COLO668 (cell line): ENCODE data around the gene COX19.
"Not testable (repeated sequence)": the region's sequence is repeated elsewhere in the genome, so short reads cannot be mapped to it uniquely, and the experiment has no call there.

ENCODE experiments used
- DNase-seq: peaks from one replicate; lab custom pipeline; 2025; ENCODE audit not compliant: unreplicated experiment; lab: John Stamatoyannopoulos, UW

COX19 gene

DNA sequence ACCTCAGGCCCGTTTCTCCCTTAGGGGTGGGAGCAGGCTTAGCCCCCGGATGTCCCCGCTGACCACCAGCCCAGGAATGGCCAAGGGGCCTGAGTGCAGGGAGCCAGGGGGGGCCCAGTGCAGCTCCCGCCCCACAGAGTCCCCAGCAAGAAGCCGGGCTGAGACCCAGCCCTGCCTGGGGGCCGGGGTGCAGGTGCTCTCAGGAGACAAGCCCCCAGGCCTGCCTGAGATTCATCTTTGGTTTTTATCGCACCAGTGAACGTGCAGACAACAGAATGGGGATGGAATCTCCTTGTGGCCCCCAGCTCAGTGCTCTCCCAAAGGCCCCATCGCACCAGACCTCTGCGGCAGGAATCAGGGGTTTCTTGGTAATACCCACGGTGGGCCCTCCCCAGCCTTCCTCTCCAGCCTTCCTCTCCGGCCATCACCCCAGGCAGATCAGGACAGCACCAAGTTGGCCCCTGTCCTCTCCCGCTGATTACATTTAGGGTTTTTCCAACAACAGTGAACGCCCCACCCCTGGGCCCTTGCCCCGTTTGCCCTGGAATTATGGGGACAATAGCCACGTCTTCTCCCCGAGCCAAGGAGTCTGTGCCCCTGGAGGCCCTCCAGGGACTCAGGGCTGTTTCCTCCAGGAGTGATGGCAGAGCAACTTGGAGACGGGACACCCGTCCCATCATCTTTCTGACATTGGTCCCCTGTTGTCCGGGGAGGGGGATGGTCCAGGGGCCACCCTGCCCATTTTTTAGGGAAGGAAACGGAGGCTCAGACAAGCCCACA, 43.3 kb downstream of the COX19 start:
- no peak for DNase-seq

DNA sequence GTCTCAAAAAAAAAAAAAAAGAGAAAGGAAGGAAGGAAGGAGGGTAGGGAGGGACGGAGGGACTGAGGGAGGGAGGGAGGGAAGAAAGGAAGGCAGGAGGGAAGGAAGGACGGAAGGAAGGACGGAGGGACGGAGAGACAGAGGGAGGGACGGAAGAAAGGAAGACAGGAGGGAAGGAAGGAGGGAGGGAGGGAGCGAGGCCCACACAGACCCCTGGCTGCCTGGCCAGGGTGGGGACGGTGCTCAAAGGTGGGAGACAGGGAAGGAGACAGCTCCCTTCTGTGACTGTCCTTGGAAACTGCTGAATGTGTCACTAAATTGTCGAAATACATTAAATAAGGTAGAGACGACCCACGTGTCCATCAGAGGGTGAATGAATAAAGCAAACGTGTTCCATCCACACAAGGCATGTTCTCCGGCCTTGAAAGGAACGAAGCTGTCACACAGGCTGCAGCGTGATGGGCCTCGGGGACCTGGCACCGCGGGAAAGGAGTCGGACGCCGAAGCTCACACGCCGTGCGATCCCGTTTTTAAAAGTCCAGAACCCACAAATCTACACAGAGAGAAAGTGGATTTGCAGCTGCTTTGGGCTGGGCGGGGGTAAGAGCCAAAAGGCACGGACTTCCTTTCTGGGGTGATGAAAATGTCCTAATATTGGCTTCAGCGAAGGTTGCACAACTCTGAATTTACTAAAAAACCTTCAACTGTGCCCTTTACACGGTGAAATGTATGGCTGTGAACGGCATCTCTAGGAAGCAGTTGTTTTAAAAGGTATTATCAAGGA, 44.2 kb downstream of the COX19 start:
- DNase-seq = no peak

DNA sequence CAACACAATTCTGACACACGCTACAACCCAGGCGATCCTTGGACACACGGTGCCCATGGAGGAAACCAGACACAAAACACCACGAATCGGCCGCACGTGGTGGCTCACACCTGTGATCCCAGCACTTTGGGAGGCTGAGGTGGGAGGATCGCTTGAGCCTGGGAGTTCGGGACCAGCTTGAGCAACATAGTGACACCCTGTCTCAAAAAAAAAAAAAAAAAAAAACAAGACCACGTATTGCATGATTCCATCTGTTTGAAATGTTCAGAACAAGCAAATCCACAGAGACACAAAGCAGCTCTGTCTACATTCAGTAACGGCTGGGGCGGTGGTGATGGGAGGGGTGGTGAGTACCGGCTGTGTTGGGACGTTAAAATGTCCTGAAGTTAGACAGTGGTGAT, 46.0 kb downstream of the COX19 start:
- no peak for DNase-seq

GRCh38 chr7:927031-927671, 48.2 kb downstream of the COX19 start:
- DNase-seq = no peak

DNA sequence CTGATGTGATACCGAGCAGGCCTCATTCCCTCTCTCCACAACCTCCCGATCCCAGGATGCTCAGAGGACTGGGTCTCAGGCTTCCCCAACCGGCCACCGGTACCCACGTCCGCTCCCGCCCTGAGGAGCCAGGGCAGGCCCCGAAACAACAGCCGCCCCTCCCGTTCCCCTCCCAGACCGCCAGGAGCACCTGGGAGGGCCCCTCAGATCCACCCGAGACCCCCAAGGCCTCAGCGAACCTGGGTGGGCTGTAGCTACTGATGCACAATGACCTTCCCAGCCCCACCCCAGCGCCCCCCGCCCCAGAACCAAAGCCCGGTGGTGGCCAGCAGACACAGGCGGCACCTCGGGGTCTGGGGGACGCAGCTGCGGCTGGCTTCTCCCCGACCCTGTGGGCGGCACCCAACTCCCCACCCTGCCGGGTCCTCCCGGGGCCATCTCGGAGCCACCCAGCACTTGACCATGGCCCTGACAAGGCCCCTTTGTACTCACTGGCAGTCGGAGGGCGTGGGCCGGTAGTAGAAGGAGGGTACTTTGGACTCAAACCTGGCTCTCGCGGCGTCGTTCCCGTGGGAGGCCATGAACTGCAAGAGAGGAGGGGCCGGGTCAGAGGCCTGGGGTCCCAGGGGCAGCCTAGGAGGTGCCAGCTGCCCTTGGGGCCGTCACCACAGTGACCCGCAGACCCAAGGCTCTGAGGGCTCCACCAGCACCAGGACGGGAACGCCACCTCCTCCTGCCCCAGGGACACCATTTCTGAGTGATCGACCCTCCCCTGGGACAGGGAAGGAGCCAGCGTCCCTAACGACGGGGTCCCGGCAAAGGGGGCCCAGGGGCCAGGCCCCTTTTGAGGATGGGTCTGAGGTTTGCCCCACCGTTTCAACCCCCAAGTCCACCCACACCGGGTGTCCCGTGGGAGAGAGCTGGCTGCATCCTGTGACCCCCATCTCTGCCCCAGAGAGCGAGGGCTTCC, 49.0 kb downstream of the COX19 start:
- no peak for DNase-seq

DNA sequence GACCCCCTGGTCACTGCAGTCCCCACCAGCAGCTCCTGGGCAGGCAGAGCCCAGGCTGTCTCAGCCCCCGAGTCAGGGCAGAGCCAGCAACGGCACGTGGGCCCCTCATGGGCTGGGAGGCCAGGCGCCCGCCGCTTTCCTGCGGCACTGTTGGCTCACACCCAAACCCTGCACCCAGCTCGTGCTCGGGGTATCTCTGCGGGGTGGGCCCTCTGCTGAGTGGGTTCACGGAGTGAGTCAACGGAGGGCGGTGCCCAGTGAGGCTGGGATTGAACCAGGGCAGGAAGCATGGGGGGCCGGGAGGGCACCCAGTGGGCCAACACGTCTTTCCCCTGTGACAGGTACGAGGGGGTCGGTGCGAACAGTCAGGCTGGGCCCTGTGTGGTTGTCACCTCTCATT, 49.7 kb downstream of the COX19 start:
- no peak for DNase-seq

GRCh38 chr7:924541-925231, 50.7 kb downstream of the COX19 start:
- DNase-seq = no peak

DNA sequence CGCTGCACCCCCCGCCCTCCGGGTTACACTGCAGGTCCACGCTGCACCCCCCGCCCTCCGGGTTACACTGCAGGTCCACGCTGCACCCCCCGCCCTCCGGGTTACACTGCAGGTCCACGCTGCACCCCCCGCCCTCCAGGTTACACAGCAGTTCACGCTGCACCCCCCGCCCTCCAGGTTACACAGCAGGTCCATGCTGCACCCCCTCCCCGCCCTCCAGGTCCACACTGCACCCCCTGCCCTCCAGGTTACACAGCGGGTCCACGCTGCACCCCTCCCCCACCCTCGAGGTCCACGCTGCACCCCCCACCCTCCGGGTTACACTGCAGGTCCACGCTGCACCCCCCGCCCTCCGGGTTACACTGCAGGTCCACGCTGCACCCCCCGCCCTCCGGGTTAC, 51.3 kb downstream of the COX19 start:
- DNase-seq = not testable (repeated sequence)

DNA sequence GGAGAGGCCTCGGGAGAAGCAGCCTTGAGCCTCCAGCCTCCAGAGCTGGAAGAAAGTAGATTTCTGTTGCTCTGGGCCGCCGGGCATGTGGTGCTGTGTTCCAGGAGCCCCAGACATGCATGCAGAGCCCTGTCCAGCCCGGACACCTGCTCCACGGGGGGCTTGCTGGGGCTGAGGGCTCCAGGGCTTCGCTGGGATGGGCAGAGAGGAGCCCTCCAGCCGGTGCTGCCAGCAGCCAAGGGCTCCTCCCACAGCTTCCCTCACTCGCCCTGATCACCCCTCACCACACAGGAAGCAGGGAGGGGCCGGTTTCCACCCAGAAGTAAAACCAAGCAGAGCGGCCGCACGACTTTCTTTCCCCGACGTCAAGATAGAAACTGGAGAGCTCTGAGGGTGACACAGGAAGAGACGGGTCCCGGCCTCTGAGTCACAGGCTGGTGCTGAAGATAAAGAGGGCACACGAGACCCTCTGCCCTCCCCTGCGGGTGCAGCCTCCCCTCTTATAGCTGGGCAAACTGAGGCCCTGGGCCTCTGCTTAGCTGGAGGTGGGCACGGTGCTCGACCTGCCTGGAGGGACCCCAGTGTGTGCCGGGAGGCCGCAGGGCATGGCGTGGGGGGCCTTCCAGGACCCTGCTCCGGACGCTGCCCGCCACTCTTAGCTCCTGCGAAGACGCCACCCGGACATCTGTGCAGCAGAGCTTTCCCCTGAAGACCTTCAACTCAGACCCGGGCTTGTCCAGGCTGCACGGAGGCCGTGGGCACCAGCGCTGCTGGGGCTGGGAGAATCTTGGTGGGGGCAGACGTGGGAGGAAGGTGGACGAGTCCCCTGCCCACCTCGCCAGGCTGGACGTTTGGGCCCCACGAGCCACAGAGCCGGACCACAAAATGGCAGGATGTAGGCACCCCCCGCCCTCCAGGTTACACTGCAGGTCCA, 52.0 kb downstream of the COX19 start:
- no peak for DNase-seq

- no peak for DNase-seq
Measured at GRCh38 chr7:922334-923107, 52.8 kb downstream of the COX19 start.

DNA sequence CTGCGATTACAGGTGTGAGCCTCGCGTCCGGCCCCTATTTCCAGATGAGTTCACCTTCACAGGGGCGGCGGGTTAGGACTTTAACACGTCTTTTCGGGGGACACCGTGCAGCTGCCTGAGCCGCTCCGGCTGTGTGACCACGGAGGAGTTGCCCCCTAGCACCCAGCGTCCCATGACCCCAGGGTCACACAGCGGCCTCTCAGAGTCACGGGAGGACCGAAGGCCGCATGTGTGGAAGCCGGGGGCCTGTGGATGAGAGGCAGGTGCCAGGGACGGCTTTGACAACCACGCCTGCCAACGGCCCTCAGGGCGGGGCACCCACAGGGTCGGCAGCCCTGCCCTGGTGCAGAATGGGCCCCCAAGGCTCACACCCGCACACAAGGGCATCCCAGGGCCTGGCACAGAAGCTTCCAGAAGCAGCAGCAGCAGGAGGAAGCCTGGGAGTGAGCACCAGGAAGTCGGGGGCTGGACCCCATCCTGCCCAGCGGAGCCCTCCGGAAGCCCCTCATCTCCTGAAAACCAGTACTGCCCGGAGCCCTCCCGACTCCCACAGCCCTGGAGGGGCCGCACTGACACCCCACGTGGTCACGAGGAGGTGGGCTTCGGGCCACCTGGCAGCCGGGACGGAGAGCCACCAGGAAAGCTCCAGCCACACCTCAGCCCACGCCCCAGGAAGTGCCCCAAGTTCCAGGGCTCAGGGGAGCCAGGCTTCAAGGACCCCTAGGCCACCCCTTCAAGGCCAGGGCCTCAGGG, 53.6 kb downstream of the COX19 start:
- no peak for DNase-seq

- DNase-seq = no peak
Measured at GRCh38 chr7:921071-921461, 54.3 kb downstream of the COX19 start.

DNA sequence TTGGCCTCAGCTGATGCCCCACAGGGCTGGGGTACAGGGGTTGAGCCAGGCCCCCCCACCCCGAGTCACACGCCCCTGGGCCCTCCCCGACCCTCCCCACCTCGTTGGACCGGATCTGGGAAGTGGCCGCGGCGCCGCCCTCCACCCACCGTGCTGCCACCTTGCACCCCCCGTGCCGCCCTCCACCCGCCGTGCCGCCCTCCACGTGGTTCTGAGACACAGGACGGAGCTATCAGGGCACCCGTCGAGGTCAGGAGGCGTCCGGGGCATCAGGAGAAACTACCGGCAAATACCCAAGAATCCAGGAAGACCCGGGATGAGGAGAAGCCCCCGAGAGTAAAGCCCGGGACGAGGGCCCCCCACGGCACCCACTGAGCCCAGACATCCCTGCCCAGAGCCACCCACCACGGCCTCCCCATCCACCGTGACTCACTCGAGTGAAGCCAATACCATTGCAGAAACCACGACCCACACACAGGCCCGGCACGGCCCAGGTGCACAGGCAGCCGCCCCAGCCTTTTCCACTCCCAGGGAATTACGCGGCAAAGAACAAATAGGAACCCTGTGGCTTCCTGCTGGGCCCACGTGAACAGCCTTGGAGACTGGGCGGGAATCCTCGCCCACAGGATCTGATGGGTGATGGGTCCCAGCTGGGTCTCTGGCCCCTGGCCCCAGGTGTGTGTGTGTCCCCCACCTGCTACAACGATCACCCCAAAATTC, 54.8 kb downstream of the COX19 start:
- DNase-seq = peak; percentile 49

- DNase-seq = no peak
Measured at GRCh38 chr7:919924-920341, 55.4 kb downstream of the COX19 start.

GRCh38 chr7:919114-919442, 56.3 kb downstream of the COX19 start:
- DNase-seq = no peak

GRCh38 chr7:918441-919113, 56.8 kb downstream of the COX19 start:
- no peak for DNase-seq

- no peak for DNase-seq
Measured at GRCh38 chr7:918118-918425, 57.3 kb downstream of the COX19 start.
